Loucy (cell line): ENCODE measurements around the gene SMIM12.

Source experiments
- H2AFZ ChIP-seq: fragments of 200-600 bp; sonication (generic); 2 replicates; pipeline ENCODE4 v1.6.0; 2016; ENCODE audit warnings: antibody characterized with exemption, mild to moderate bottlenecking, low read length, moderate library complexity
- H3F3A ChIP-seq: fragments of 200-600 bp; 2 replicates; pipeline ENCODE4 v1.6.0; 2016; ENCODE audit warnings: antibody characterized with exemption, low read depth, mild to moderate bottlenecking
- H3K27me3 ChIP-seq: fragments of 200-600 bp; sonication (generic); 2 replicates; pipeline ENCODE4 v1.6.1; 2014; ENCODE audit warnings: low read length, mild to moderate bottlenecking; ENCODE audit not compliant: insufficient read depth, poor library complexity, severe bottlenecking
- H3K36me3 ChIP-seq: fragments of 200-600 bp; sonication (generic); 2 replicates; pipeline ENCODE4 v1.6.1; 2016; ENCODE audit warnings: low read length; ENCODE audit not compliant: insufficient read depth
- H3K4me1 ChIP-seq: fragments of 200-600 bp; sonication (generic); 2 replicates; pipeline ENCODE4 v1.5.1; 2014; ENCODE audit warnings: low read length, mild to moderate bottlenecking; ENCODE audit not compliant: insufficient read depth, poor library complexity, severe bottlenecking
- H3K4me2 ChIP-seq: fragments of 200-600 bp; sonication (generic); 2 replicates; pipeline ENCODE4 v1.6.0; 2014; ENCODE audit warnings: antibody characterized with exemption, low read length, low read depth, mild to moderate bottlenecking; ENCODE audit not compliant: poor library complexity, severe bottlenecking
- H3K4me3 ChIP-seq: fragments of 200-600 bp; sonication (generic); 2 replicates; pipeline ENCODE4 v1.5.1; 2014; ENCODE audit warnings: low read length, mild to moderate bottlenecking, mixed read lengths; ENCODE audit not compliant: poor library complexity, severe bottlenecking
- H3K79me2 ChIP-seq: fragments of 200-600 bp; sonication (generic); 2 replicates; pipeline ENCODE4 v1.6.1; 2014; ENCODE audit warnings: low read length; ENCODE audit not compliant: insufficient read depth
- H3K9ac ChIP-seq: fragments of 200-600 bp; sonication (generic); 2 replicates; pipeline ENCODE4 v1.6.0; 2014; ENCODE audit warnings: mild to moderate bottlenecking, low read depth, low read length, moderate library complexity; ENCODE audit not compliant: poor library complexity, severe bottlenecking
- H3K9me2 ChIP-seq: fragments of 200-600 bp; sonication (generic); replicated peaks from 2 replicates; pipeline ENCODE4 v1.6.1; 2016; ENCODE audit warnings: low read depth, low read length, mixed read lengths
- H3K9me3 ChIP-seq: fragments of 200-600 bp; sonication (generic); 2 replicates; pipeline ENCODE4 v1.6.1; 2014; ENCODE audit warnings: mild to moderate bottlenecking, antibody characterized with exemption, low read length, low read depth; ENCODE audit not compliant: insufficient read depth
- H4K20me1 ChIP-seq: fragments of 200-600 bp; sonication (generic); 2 replicates; pipeline ENCODE4 v1.6.0; 2014; ENCODE audit warnings: antibody characterized with exemption, low read length, mild to moderate bottlenecking; ENCODE audit not compliant: insufficient read depth, poor library complexity, severe bottlenecking
- CTCF ChIP-seq: fragments of 200-600 bp; sonication (generic); conservative IDR thresholded peaks from 2 replicates; pipeline ENCODE4 v1.5.1; 2014; ENCODE audit warnings: mild to moderate bottlenecking, antibody characterized with exemption, low read length
- EZH2phosphoT487 ChIP-seq: fragments of 200-600 bp; IDR thresholded peaks from 2 replicates; pipeline ENCODE4 v1.6.1; 2018; ENCODE audit warnings: antibody characterized with exemption, mild to moderate bottlenecking, moderate library complexity, borderline replicate concordance

Gene SMIM12

DNA sequence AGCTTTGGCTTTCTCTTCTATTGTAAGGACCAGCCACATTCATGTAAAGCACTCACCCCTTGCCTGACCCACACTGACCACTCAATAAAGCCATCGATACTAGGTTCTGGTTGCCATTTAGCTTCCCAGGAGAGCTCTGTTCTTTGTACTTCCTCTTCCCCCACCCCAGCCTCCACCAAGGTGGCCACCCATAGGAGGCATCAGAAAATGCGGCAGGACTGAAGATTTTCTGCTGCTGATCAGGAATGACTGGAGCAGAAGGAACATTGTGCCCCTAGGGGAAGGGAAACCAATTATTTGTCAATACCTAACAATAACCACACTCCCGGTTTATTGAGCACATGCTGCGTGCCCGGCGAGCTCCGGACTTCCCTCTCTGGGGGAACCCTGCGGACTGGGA, 5.2 kb upstream of the SMIM12 start:
- H4K20me1 ChIP-seq = no peaks in the 10 kb centered on the region
- no peak overlapping the region for H3K9ac ChIP-seq
- no peak overlapping the region for H3K4me3 ChIP-seq
- H3K79me2 ChIP-seq = no peaks in the 10 kb centered on the region
- TF ChIP-seq EZH2phosphoT487 (no peak), CTCF (0 out of 2 replicates have a peak, but pooled peaks have one; percentile 18)
- H3K9me3 ChIP-seq = no peaks in the 10 kb centered on the region
- H3K4me1 ChIP-seq = peaks cover 30% of the 10 kb centered on the region
- H3F3A ChIP-seq = 0 out of 2 replicates have a peak, but pooled peaks cover 4% of the 10 kb centered on the region
- H3K9me2 ChIP-seq = no peaks in the 10 kb centered on the region
- peak overlapping the region; percentile 74 for H3K4me2 ChIP-seq
- no peak overlapping the region for H2AFZ ChIP-seq
- no peaks in the 10 kb centered on the region for H3K27me3 ChIP-seq
- no peaks in the 10 kb centered on the region for H3K36me3 ChIP-seq

DNA sequence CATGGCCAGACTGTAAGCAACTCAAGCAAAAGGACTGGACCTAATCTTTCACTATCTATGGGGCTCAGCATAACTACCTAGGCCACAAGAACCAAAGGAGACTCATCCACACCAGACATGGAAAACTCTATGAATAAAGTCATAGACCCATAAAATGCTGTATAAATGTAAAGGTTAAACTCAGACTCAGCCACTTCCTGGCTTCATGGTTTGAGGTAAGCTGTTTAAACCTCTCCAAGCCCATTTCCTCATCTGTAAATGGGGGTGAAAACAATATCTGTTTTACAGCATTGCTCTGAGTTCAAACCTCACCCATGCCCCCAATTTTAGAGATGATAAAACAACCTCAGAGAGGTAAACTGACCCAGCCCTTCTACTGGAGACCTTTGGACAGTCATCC, 4.0 kb upstream of the SMIM12 start:
- peaks cover 36% of the 10 kb centered on the region for H3K4me1 ChIP-seq
- H3K9me2 ChIP-seq = no peaks in the 10 kb centered on the region
- H3K4me2 ChIP-seq = peak overlapping the region; percentile 40
- H3K36me3 ChIP-seq = no peaks in the 10 kb centered on the region
- no peak overlapping the region for H3K4me3 ChIP-seq
- no peaks in the 10 kb centered on the region for H3K27me3 ChIP-seq
- no peak overlapping the region for H3K9ac ChIP-seq
- no peaks in the 10 kb centered on the region for H3K9me3 ChIP-seq
- peaks cover 5% of the 10 kb centered on the region for H4K20me1 ChIP-seq
- TF ChIP-seq CTCF (no peak), EZH2phosphoT487 (no peak)
- H3K79me2 ChIP-seq = peaks cover 11% of the 10 kb centered on the region
- 0 out of 2 replicates have a peak, but pooled peaks cover 4% of the 10 kb centered on the region for H3F3A ChIP-seq
- H2AFZ ChIP-seq = no peak overlapping the region

- TF ChIP-seq CTCF (no peak), EZH2phosphoT487 (no peak)
- Histone ChIP-seq H3K79me2 (peaks cover 35% of the 10 kb centered on the region), H3K9ac (peak overlapping the region; percentile 93), H2AFZ (peak overlapping the region; percentile 76; the same call in 1 of the 2 replicates), H3K4me1 (peaks cover 34% of the 10 kb centered on the region), H3K36me3 (peaks cover 13% of the 10 kb centered on the region; the same call in 1 of the 2 replicates), H3K9me2 (no peaks in the 10 kb centered on the region), H3K27me3 (no peaks in the 10 kb centered on the region), H3F3A (0 out of 2 replicates have a peak, but pooled peaks cover 4% of the 10 kb centered on the region), H3K9me3 (no peaks in the 10 kb centered on the region), H3K4me2 (peak overlapping the region; percentile 94), H4K20me1 (peaks cover 16% of the 10 kb centered on the region), H3K4me3 (peak overlapping the region; percentile 93)
These were observed 576 bp downstream of the SMIM12 start for GRCh38 chr1:34858901-34859445.
